Measurements from ENCODE around the gene HOTAIR.

DNA sequence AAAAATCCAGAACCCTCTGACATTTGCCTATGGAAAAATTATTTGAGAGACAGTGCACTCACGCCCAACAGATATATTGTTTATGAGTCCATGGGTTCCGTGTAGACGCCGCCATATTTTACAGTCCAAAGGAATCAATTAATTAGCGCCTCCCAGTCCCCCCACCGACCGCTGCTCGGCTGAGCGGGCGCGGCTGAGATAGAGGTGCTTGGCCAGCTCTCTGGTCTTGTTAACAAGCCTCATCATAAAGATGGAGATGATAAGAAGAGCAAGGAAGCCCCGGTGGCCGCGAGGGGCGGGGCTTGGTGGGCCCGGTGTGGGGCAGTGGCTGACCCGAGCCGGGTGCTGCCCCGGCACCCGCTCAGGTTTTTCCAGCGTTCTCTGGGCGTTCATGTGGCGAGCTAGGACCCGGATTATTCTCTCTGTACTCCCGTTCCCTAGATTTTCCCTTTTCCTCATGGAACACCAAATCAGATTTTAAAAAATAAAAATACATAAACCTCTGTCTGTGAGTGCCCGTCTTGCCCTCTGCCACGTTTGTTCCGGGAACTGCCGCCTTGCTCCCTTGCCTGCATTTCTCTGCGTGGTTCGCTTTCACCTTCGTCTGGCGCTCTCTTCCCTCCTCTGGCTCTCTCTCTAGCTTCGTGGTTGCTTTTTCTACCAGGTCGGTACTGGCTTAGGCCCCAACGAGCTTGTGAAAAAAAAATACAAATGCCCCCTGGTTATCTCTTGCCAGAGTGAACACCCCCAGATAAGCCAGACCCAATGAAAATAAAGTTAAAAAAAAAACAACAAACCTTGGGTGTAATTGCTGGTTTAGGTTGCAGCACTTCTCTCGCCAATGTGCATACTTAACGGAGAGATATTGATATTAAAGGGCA is 11.1 kb downstream of the HOTAIR start:
- TF ChIP-seq, protein P1, sequence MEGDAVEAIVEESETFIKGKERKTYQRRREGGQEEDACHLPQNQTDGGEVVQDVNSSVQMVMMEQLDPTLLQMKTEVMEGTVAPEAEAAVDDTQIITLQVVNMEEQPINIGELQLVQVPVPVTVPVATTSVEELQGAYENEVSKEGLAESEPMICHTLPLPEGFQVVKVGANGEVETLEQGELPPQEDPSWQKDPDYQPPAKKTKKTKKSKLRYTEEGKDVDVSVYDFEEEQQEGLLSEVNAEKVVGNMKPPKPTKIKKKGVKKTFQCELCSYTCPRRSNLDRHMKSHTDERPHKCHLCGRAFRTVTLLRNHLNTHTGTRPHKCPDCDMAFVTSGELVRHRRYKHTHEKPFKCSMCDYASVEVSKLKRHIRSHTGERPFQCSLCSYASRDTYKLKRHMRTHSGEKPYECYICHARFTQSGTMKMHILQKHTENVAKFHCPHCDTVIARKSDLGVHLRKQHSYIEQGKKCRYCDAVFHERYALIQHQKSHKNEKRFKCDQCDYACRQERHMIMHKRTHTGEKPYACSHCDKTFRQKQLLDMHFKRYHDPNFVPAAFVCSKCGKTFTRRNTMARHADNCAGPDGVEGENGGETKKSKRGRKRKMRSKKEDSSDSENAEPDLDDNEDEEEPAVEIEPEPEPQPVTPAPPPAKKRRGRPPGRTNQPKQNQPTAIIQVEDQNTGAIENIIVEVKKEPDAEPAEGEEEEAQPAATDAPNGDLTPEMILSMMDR (IDR thresholded peaks at IDR 0.05), result no peak
- no peak for TF ChIP-seq POLR2A (IDR thresholded peaks at IDR 0.05)
